ENCODE data around the gene GAPDHS. TPM values are rescaled to one million over a fixed set of nuclear protein-coding genes. Genes with fewer than 3 reads are reported as not detected.

The GAPDHS gene
- total RNA-seq, 4 donors from 2014 or later: not detected

DNA sequence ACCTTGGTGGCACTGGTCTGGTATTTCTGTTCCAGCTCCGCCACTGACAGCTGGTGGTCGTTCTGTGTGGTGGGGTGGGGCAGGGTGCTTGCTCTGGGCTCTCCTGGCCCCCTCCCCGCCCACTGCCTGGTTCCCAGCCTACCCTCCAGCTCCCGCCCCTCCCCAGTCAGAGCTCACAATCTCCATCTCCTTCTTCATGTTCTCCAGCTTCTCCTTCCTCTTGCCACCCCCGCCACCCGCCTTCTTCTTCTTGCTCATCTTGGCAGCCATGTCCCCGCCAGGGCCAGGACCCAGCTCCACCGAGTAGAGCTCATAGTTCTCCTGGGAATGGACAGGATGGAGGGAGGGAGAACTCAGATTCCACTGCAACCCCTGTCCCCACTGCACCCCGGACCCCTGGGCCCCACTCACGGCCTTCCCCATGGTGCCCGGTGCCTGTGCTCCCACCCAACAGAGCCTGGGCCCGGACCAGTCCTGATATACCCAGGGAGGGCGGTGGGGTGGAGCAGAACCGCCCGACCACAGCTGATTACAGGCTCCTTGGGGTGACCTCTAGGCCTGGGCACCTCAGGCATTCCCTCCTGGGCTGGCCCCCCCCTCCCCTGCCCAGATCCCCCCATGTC is 30.1 kb downstream of the GAPDHS start, which contains the start of gene ATP4A:
Gene ATP4A, minus strand, starts transcription at position 452 of the 623 bp plus-strand sequence. Its CDS starts 29 bp downstream, at position 423.
- intact Hi-C loops (cut with DNase I): no loop called here
- TF ChIP-seq POLR2AphosphoS5 (IDR thresholded peaks at IDR 0.05) (no peak), POLR2A (IDR thresholded peaks at IDR 0.05; ENCODE audit: low read depth) (no peak), EP300 (IDR thresholded peaks at IDR 0.05) (no peak)
- TF ChIP-seq, protein P1, sequence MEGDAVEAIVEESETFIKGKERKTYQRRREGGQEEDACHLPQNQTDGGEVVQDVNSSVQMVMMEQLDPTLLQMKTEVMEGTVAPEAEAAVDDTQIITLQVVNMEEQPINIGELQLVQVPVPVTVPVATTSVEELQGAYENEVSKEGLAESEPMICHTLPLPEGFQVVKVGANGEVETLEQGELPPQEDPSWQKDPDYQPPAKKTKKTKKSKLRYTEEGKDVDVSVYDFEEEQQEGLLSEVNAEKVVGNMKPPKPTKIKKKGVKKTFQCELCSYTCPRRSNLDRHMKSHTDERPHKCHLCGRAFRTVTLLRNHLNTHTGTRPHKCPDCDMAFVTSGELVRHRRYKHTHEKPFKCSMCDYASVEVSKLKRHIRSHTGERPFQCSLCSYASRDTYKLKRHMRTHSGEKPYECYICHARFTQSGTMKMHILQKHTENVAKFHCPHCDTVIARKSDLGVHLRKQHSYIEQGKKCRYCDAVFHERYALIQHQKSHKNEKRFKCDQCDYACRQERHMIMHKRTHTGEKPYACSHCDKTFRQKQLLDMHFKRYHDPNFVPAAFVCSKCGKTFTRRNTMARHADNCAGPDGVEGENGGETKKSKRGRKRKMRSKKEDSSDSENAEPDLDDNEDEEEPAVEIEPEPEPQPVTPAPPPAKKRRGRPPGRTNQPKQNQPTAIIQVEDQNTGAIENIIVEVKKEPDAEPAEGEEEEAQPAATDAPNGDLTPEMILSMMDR (IDR thresholded peaks at IDR 0.05): no peak
- Histone ChIP-seq H3K9me3 (no peaks in the 10 kb centered on the region), H3K4me3 (no peak within 1 kb of the TSS), H3K27ac (replicated peaks in 1 of 4) (no peak within 1 kb of the TSS), H3K27me3 (peaks cover under 1 to 68% (median 10%) of the 10 kb centered on the region in 4 donors), H3K4me1 (peaks cover 2 to 5% (median 4%) of the 10 kb centered on the region in 4 donors), H3K36me3 (no peaks in the 10 kb centered on the region)
- DNase-seq (ENCODE audit: extremely low spot score): no peak
- WGBS: 78% methylated on average over 15 of the region's 15 CpGs

DNA sequence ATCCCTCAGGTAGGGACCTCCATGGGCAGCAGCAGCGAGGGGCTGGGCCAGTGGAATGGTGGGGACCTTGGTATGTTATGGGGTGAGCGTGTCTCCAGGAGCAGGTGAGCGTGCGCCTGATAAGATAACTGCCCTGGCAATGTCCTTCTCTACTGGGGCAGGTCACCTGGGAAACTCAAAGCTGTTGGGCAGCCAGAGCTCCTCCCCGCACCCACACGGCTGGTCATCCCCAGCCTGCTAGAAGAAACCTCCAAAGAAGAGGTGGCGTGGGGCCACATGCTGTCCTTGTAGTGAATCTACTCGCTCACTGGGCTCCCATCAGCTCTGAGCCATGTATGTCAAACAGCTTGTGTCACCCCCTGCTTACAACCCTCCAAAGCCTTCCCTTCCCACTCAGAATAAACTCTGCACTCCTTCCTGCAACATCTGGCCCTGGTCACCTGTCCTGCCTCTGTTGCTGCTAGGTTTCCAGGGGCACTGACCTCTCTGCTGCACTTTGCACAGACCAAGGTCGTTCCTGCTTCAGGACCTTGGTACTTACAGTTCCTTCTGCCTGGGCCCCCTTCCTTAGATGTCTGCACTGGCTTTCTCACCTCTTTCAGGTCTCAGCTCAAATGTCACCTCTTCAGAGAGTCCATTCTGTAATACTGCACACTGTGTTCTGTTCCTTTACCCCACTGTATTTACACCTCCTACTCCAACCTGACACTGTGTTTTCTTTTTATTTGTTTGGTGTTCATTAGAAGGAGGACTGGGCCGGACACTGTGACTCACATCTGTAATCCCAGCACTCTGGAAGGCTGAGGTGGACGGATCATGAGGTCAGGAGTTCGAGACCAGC is 32.0 kb downstream of the GAPDHS start:
- no peak for DNase-seq (ENCODE audit: extremely low spot score)
- Histone ChIP-seq H3K27me3 (peaks cover 0 to 68% (median 2%) of the 10 kb centered on the region in 4 donors), H3K4me3 (no peak overlapping the region), H3K9me3 (no peaks in the 10 kb centered on the region), H3K27ac (replicated peaks in 1 of 4) (no peak overlapping the region), H3K36me3 (no peaks in the 10 kb centered on the region), H3K4me1 (no peaks in the 10 kb centered on the region)
- TF ChIP-seq POLR2A (IDR thresholded peaks at IDR 0.05; ENCODE audit: low read depth) (no peak), POLR2AphosphoS5 (IDR thresholded peaks at IDR 0.05) (no peak), EP300 (IDR thresholded peaks at IDR 0.05) (no peak)
- TF ChIP-seq, protein P1 (IDR thresholded peaks at IDR 0.05): no peak
- WGBS: 82% methylated on average over 8 of the region's 12 CpGs
- intact Hi-C loops (cut with DNase I): no loop called here

DNA sequence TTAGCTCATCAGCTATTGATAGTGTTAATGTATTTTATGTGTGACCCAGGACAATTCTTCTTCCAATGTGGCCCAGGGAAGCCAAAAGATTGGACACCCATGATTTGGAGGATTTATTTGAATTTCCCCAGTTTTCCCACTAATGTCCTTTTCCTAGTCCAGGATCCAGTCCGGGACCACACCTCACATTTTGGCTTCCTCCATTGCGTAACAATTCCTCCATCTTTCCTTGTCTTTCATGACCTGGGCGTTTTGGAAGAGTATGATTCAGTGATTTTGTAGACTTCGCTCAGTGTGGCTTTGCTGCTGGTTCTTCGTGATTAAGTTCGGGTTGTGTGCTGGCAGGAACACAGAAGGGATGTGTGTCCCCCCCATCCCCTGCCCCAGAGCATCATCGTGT is 33.5 kb downstream of the GAPDHS start:
- TF ChIP-seq POLR2A (IDR thresholded peaks at IDR 0.05; ENCODE audit: low read depth): no peak
- TF ChIP-seq POLR2AphosphoS5 (IDR thresholded peaks at IDR 0.05): no peak
- TF ChIP-seq, protein P1 (IDR thresholded peaks at IDR 0.05): no peak
- no peak for TF ChIP-seq EP300 (IDR thresholded peaks at IDR 0.05)

DNA sequence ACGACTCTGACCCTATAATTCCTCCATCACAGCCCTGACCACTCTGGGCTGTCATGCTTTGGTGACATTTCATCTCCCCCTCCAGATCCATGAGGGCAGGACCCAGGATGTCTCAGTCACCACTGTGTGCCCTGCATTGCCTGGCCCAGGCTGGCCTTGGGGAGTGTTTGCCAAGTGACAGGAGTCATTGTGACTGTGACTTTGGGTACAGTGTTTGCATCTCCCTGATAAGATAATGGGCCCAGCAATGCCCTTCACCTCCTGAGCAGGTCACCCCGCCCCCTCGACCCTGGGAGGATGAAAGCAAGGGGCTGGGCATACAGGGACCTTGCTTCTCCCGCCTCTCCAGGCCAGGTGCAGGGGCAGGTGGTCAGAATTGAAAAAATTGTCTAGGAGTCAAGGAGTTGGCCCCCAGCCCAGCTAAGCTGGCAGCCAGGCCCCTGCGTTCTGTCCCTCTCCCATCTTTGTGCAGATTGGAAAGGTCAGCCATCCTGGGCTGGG is 36.1 kb downstream of the GAPDHS start:
- no peaks in the 10 kb centered on the region for H3K9me3 ChIP-seq
- H3K36me3 ChIP-seq: no peaks in the 10 kb centered on the region
- intact Hi-C loops (cut with DNase I): no loop called here
- no peak for TF ChIP-seq POLR2A (IDR thresholded peaks at IDR 0.05; ENCODE audit: low read depth)
- no peak for TF ChIP-seq EP300 (IDR thresholded peaks at IDR 0.05)
- no peak for TF ChIP-seq POLR2AphosphoS5 (IDR thresholded peaks at IDR 0.05)
- TF ChIP-seq, protein P1 (IDR thresholded peaks at IDR 0.05): no peak
- no peaks in the 10 kb centered on the region for H3K4me1 ChIP-seq
- no peak overlapping the region for H3K27ac ChIP-seq (replicated peaks in 1 of 4)
- WGBS: 31% methylated on average over 2 of the region's 5 CpGs
- DNase-seq (ENCODE audit: extremely low spot score): no peak
- peaks cover 0 to 46% (median 2%) of the 10 kb centered on the region in 4 donors for H3K27me3 ChIP-seq
- H3K4me3 ChIP-seq: no peak overlapping the region

More for the DNA sequence above, 33.5 kb downstream of the GAPDHS start:
- Histone ChIP-seq H3K4me3 (no peak overlapping the region), H3K27ac (replicated peaks in 1 of 4) (no peak overlapping the region), H3K36me3 (no peaks in the 10 kb centered on the region), H3K4me1 (no peaks in the 10 kb centered on the region), H3K9me3 (no peaks in the 10 kb centered on the region), H3K27me3 (peaks cover 0 to 67% (median 2%) of the 10 kb centered on the region in 4 donors)
- intact Hi-C loops (cut with DNase I): no loop called here
- no peak for DNase-seq (ENCODE audit: extremely low spot score)
- 89% methylated on average over 7 of the region's 7 CpGs for WGBS

Data from esophagus muscularis mucosa (tissue), 4 donors.